PC-3 (cell line): ENCODE measurements around the gene MAP3K20.

Source experiments
- CTCF ChIP-seq: fragments of 300-600 bp; sonication (generic); conservative IDR thresholded peaks from 2 replicates; pipeline ENCODE4 v1.5.1; 2017; ENCODE audit warnings: antibody characterized with exemption, low read depth, mild to moderate bottlenecking, low read length
- EZH2 ChIP-seq: fragments of 300-600 bp; sonication (generic); IDR thresholded peaks from one replicate; pipeline ENCODE4 v1.6.1; 2017; ENCODE audit warnings: antibody characterized with exemption, mild to moderate bottlenecking, low read length; ENCODE audit not compliant: unreplicated experiment
- EZH2phosphoT487 ChIP-seq: fragments of 300-600 bp; sonication (generic); IDR thresholded peaks from 2 replicates; pipeline ENCODE4 v1.6.1; 2018; ENCODE audit warnings: mild to moderate bottlenecking, antibody characterized with exemption, low read length, borderline replicate concordance

GRCh38 chr2:173058097-173058496, 17.5 kb upstream of the MAP3K20 start:
- TF ChIP-seq CTCF = no peak
- no peak for TF ChIP-seq EZH2
- no peak for TF ChIP-seq EZH2phosphoT487
